Measurements from ENCODE around the gene AKNAD1. TPM values are rescaled to one million over a fixed set of nuclear protein-coding genes. Genes with fewer than 3 reads are reported as not detected.

Gene AKNAD1
- total RNA-seq, 1 experiment from 2014 or later: not detected

GRCh38 chr1:108886292-108886691 is 29.4 kb upstream of the AKNAD1 start:
- no peak overlapping the region for H3K4me3 Mint-ChIP-seq (ENCODE audit: unreplicated experiment)
- no peaks in the 10 kb centered on the region for H3K4me1 Mint-ChIP-seq (ENCODE audit: low read depth, unreplicated experiment)
- BruUV-seq (replicated peaks): no TSS peak
- CTCF ChIA-PET: no interaction called here
- H3K27me3 ChIP-seq (replicated peaks; ENCODE audit: control insufficient read depth, insufficient read depth, low read length): no peaks in the 10 kb centered on the region
- no peaks in the 10 kb centered on the region for H3K9me3 Mint-ChIP-seq (ENCODE audit: unreplicated experiment)
- POLR2A ChIA-PET: no interaction called here
- H3K4me1 ChIP-seq: peaks cover 6% of the 10 kb centered on the region; the same call in 1 of the 2 replicates
- no peak for TF ChIP-seq CTCF (IDR thresholded peaks at IDR 0.05; ENCODE audit: insufficient read depth in 1 of 2, low read depth in 1 of 2, low read length in 1 of 2, severe bottlenecking in 1 of 2, unreplicated experiment in 1 of 2)
- intact Hi-C loops (cut with micrococcal nuclease; ENCODE audit: unreplicated experiment): no loop called here
- DNase-seq: no peak
- no peaks in the 10 kb centered on the region for H3K36me3 ChIP-seq (ENCODE audit: control insufficient read depth, insufficient read depth, low read length)
- H3K9me3 ChIP-seq: no peaks in the 10 kb centered on the region
- H3K27me3 Mint-ChIP-seq (ENCODE audit: insufficient read depth, unreplicated experiment): no peaks in the 10 kb centered on the region
- no peak overlapping the region for H3K27ac Mint-ChIP-seq (ENCODE audit: unreplicated experiment)
- H3K4me3 ChIP-seq (ENCODE audit: low read depth, low read length): no peak overlapping the region
- H3K36me3 Mint-ChIP-seq (ENCODE audit: insufficient read depth, unreplicated experiment): no peaks in the 10 kb centered on the region

GRCh38 chr1:108884968-108885367 is 28.1 kb upstream of the AKNAD1 start:
- no peak overlapping the region for H3K4me3 ChIP-seq (ENCODE audit: low read depth, low read length)
- no peak for DNase-seq
- intact Hi-C loops (cut with micrococcal nuclease; ENCODE audit: unreplicated experiment): no loop called here
- ChIA-PET POLR2A (no interaction called here), CTCF (no interaction called here)
- Mint-ChIP-seq H3K4me3 (ENCODE audit: unreplicated experiment) (no peak overlapping the region), H3K36me3 (ENCODE audit: insufficient read depth, unreplicated experiment) (no peaks in the 10 kb centered on the region), H3K27ac (ENCODE audit: unreplicated experiment) (no peak overlapping the region), H3K9me3 (ENCODE audit: unreplicated experiment) (no peaks in the 10 kb centered on the region), H3K4me1 (ENCODE audit: low read depth, unreplicated experiment) (no peaks in the 10 kb centered on the region), H3K27me3 (ENCODE audit: insufficient read depth, unreplicated experiment) (no peaks in the 10 kb centered on the region)
- peaks cover 6% of the 10 kb centered on the region; the same call in 1 of the 2 replicates for H3K4me1 ChIP-seq
- H3K27me3 ChIP-seq (replicated peaks; ENCODE audit: control insufficient read depth, insufficient read depth, low read length): no peaks in the 10 kb centered on the region
- no peak for TF ChIP-seq CTCF (IDR thresholded peaks at IDR 0.05; ENCODE audit: insufficient read depth in 1 of 2, low read depth in 1 of 2, low read length in 1 of 2, severe bottlenecking in 1 of 2, unreplicated experiment in 1 of 2)
- H3K9me3 ChIP-seq: no peaks in the 10 kb centered on the region
- no peaks in the 10 kb centered on the region for H3K36me3 ChIP-seq (ENCODE audit: control insufficient read depth, insufficient read depth, low read length)
- no TSS peak for BruUV-seq (replicated peaks)

- Mint-ChIP-seq H3K36me3 (ENCODE audit: insufficient read depth, unreplicated experiment) (no peaks in the 10 kb centered on the region), H3K4me1 (ENCODE audit: low read depth, unreplicated experiment) (no peaks in the 10 kb centered on the region), H3K27ac (ENCODE audit: unreplicated experiment) (no peak overlapping the region), H3K27me3 (ENCODE audit: insufficient read depth, unreplicated experiment) (no peaks in the 10 kb centered on the region), H3K4me3 (ENCODE audit: unreplicated experiment) (no peak overlapping the region), H3K9me3 (ENCODE audit: unreplicated experiment) (no peaks in the 10 kb centered on the region)
- intact Hi-C loops (cut with micrococcal nuclease; ENCODE audit: unreplicated experiment): no loop called here
- peaks cover 5% of the 10 kb centered on the region; the same call in 1 of the 2 replicates for H3K4me1 ChIP-seq
- no peaks in the 10 kb centered on the region for H3K36me3 ChIP-seq (ENCODE audit: control insufficient read depth, insufficient read depth, low read length)
- TF ChIP-seq CTCF (IDR thresholded peaks at IDR 0.05; ENCODE audit: insufficient read depth in 1 of 2, low read depth in 1 of 2, low read length in 1 of 2, severe bottlenecking in 1 of 2, unreplicated experiment in 1 of 2): no peak
- no peak overlapping the region for H3K4me3 ChIP-seq (ENCODE audit: low read depth, low read length)
- ChIA-PET CTCF (no interaction called here), POLR2A (no interaction called here)
- no peaks in the 10 kb centered on the region for H3K9me3 ChIP-seq
- no TSS peak for BruUV-seq (replicated peaks)
- DNase-seq: no peak
- H3K27me3 ChIP-seq (replicated peaks; ENCODE audit: control insufficient read depth, insufficient read depth, low read length): no peaks in the 10 kb centered on the region
These were observed 25.9 kb upstream of the AKNAD1 start for GRCh38 chr1:108882837-108883236.
